C4-2B (cell line): ENCODE measurements around the gene SH3RF2.

Experiments
- CTCF ChIP-seq: fragments of 450-650 bp; conservative IDR thresholded peaks from 2 replicates; pipeline ENCODE4 v1.5.1; 2017; ENCODE audit warnings: mild to moderate bottlenecking
- ZFX ChIP-seq: fragments of 450-650 bp; IDR thresholded peaks from 2 replicates; pipeline ENCODE4 v1.6.1; 2017

DNA sequence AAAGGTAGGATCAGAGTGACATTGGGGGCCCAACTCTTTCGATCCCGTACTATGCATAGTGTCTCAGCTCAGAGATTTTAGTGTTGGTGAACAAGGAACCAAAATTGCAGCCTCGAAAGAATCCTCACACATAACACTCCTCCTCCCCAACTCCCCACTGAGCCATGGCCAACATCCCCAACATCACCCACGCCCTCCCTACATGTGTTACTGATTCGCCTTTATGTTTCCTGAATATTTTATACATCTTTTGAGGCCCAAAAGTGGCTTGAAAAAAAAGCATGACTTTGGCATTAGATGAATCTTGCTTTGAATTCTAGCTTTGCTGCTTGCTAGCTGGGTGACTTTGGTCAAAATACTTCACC is 123.8 kb downstream of the SH3RF2 start:
- no peak for TF ChIP-seq CTCF
- no peak for TF ChIP-seq ZFX
